ENCODE measurements around the gene LARGE1. TPM values are rescaled to one million over a fixed set of nuclear protein-coding genes. Genes with fewer than 3 reads are reported as not detected.

LARGE1 gene
- polyA plus RNA-seq, 3 donors: 0.05 to 0.13 TPM; not detected in 1

- H3K36me3 Mint-ChIP-seq: no peaks in the 10 kb centered on the region
- no peaks in the 10 kb centered on the region for H3K36me3 ChIP-seq (replicated peaks in 1 of 2; ENCODE audit: control insufficient read depth in 1 of 2, insufficient read depth in 2 of 2, low read length in 2 of 2)
- H3K4me1 Mint-ChIP-seq: no peaks in the 10 kb centered on the region
- H3K27me3 Mint-ChIP-seq (ENCODE audit: low read depth in 3 of 3): peaks cover 0 to 1% (median 0%) of the 10 kb centered on the region in 3 donors
- no peak for TF ChIP-seq CTCF (IDR thresholded peaks at IDR 0.05)
- H3K9ac ChIP-seq (ENCODE audit: insufficient read depth, low read length, poor library complexity, severe bottlenecking): no peak overlapping the region
- no peak overlapping the region for H3K4me3 Mint-ChIP-seq
- no peak overlapping the region for H3K27ac ChIP-seq (ENCODE audit: low read depth in 1 of 2, low read length in 2 of 2)
- H3K27ac Mint-ChIP-seq: no peak overlapping the region
- peaks cover 0 to 2% (median 0%) of the 10 kb centered on the region in 7 donors for H3K9me3 Mint-ChIP-seq
- no peaks in the 10 kb centered on the region for H3K4me1 ChIP-seq (ENCODE audit: control insufficient read depth in 1 of 2, insufficient read depth in 2 of 2, low read length in 2 of 2)
- H2AFZ ChIP-seq (ENCODE audit: insufficient read depth, low read depth, low read length, poor library complexity, severe bottlenecking): no peak overlapping the region
- WGBS (ENCODE audit: insufficient coverage): 25% methylated on average over 2 of the region's 2 CpGs
- H4K20me1 ChIP-seq (ENCODE audit: insufficient read depth, low read length): no peaks in the 10 kb centered on the region
- DNase-seq: no peak
- H3K4me3 ChIP-seq (replicated peaks in 1 of 3; ENCODE audit: low read depth in 2 of 3, low read length in 3 of 3): no peak overlapping the region
- H3K27me3 ChIP-seq (ENCODE audit: control insufficient read depth in 2 of 2, insufficient read depth in 2 of 2, low read length in 2 of 2): no peaks in the 10 kb centered on the region
- intact Hi-C loops (cut with micrococcal nuclease): no loop called here
- H3K9me3 ChIP-seq (replicated peaks in 1 of 2; ENCODE audit: control insufficient read depth in 1 of 2, insufficient read depth in 1 of 2, low read length in 2 of 2): no peaks in the 10 kb centered on the region
- H3K79me2 ChIP-seq (ENCODE audit: insufficient read depth, low read length): no peaks in the 10 kb centered on the region
- H3K4me2 ChIP-seq (replicated peaks; ENCODE audit: extremely low read depth, low read length, poor library complexity, severe bottlenecking): no peak overlapping the region
Observed at GRCh38 chr22:33873666-33874065, 46.6 kb downstream of the LARGE1 start.

- no peaks in the 10 kb centered on the region for H3K9me3 ChIP-seq (replicated peaks in 1 of 2; ENCODE audit: control insufficient read depth in 1 of 2, insufficient read depth in 1 of 2, low read length in 2 of 2)
- H3K27ac ChIP-seq (ENCODE audit: low read depth in 1 of 2, low read length in 2 of 2): no peak overlapping the region
- H3K9ac ChIP-seq (ENCODE audit: insufficient read depth, low read length, poor library complexity, severe bottlenecking): no peak overlapping the region
- H3K4me3 ChIP-seq (replicated peaks in 1 of 3; ENCODE audit: low read depth in 2 of 3, low read length in 3 of 3): no peak overlapping the region
- Mint-ChIP-seq H3K4me1 (no peaks in the 10 kb centered on the region), H3K4me3 (no peak overlapping the region), H3K27ac (no peak overlapping the region), H3K27me3 (ENCODE audit: low read depth in 3 of 3) (peaks cover 0 to 1% (median 0%) of the 10 kb centered on the region in 3 donors), H3K36me3 (no peaks in the 10 kb centered on the region), H3K9me3 (peaks cover 0 to 4% (median 0%) of the 10 kb centered on the region in 7 donors)
- H3K79me2 ChIP-seq (ENCODE audit: insufficient read depth, low read length): no peaks in the 10 kb centered on the region
- DNase-seq: no peak
- intact Hi-C loops (cut with micrococcal nuclease): no loop called here
- 90% methylated on average over 6 of the region's 14 CpGs for WGBS (ENCODE audit: insufficient coverage)
- H3K4me2 ChIP-seq (replicated peaks; ENCODE audit: extremely low read depth, low read length, poor library complexity, severe bottlenecking): no peak overlapping the region
- no peaks in the 10 kb centered on the region for H3K36me3 ChIP-seq (replicated peaks in 1 of 2; ENCODE audit: control insufficient read depth in 1 of 2, insufficient read depth in 2 of 2, low read length in 2 of 2)
- H3K27me3 ChIP-seq (ENCODE audit: control insufficient read depth in 2 of 2, insufficient read depth in 2 of 2, low read length in 2 of 2): no peaks in the 10 kb centered on the region
- no peaks in the 10 kb centered on the region for H3K4me1 ChIP-seq (ENCODE audit: control insufficient read depth in 1 of 2, insufficient read depth in 2 of 2, low read length in 2 of 2)
- H4K20me1 ChIP-seq (ENCODE audit: insufficient read depth, low read length): no peaks in the 10 kb centered on the region
- TF ChIP-seq CTCF (IDR thresholded peaks at IDR 0.05): no peak
- no peak overlapping the region for H2AFZ ChIP-seq (ENCODE audit: insufficient read depth, low read depth, low read length, poor library complexity, severe bottlenecking)
Observed at GRCh38 chr22:33873186-33873585, 47.1 kb downstream of the LARGE1 start.
